Vein endothelial cell (primary cell): ENCODE data around the gene PSME4. TPM values are rescaled to one million over a fixed set of nuclear protein-coding genes. Genes with fewer than 3 reads are reported as not detected.

Experiments used
- small RNA-seq: library from RNA; depleted of rRNA; stranded (forward); fragments of <200 nt; gene quantifications from one replicate; pipeline ENCODE3, GENCODE V24; 2012
- total RNA-seq: library from RNA; depleted of rRNA; stranded (reverse); fragments of >200 nt; gene quantifications from 2 replicates; pipeline ENCODE4 v1.2.3, GENCODE V29; 2012

PSME4 gene
- 67.6 and 90.5 TPM in 2 replicates for total RNA-seq

GRCh38 chr2:53970724-53971602, at the start of gene PSME4:
TSS of gene PSME4 (minus strand) at chr2:53970993. CDS start at chr2:53970784, 209 bp downstream.

GRCh38 chr2:53859206-53860181, 111.3 kb downstream of the PSME4 start, which contains the start of gene GPR75:
TSS of gene GPR75 (minus strand) at chr2:53859967. CDS start at chr2:53854756, 5,211 bp downstream.

Small RNA genes lying within 50 kb of the gene (small RNA-seq; reads per million reads assigned to genes)
- 0.13 reads per million for gene MIR3682

Other genes with a start within 250 kb of the PSME4 start
- gene CHAC2, start 203.2 kb downstream of the PSME4 start, total RNA-seq: 6.9 and 9.1 TPM in 2 replicates
- gene ASB3, start 184.0 kb downstream of the PSME4 start, total RNA-seq: 20.9 and 21.5 TPM in 2 replicates
- gene ERLEC1, start 183.9 kb downstream of the PSME4 start, total RNA-seq: 39.5 and 80.4 TPM in 2 replicates
- gene GPR75, start 111.0 kb downstream of the PSME4 start, total RNA-seq: 3.9 and 4.2 TPM in 2 replicates
- 3.3 and 4.7 TPM in 2 replicates for gene ACYP2, start 144.6 kb upstream of the PSME4 start, total RNA-seq